Measurements from ENCODE around the gene ANKRD11. TPM values are rescaled to one million over a fixed set of nuclear protein-coding genes. Genes with fewer than 3 reads are reported as not detected.

ANKRD11 gene
- polyA plus RNA-seq, 1 donor from 2014 or later = 32.5 TPM

DNA sequence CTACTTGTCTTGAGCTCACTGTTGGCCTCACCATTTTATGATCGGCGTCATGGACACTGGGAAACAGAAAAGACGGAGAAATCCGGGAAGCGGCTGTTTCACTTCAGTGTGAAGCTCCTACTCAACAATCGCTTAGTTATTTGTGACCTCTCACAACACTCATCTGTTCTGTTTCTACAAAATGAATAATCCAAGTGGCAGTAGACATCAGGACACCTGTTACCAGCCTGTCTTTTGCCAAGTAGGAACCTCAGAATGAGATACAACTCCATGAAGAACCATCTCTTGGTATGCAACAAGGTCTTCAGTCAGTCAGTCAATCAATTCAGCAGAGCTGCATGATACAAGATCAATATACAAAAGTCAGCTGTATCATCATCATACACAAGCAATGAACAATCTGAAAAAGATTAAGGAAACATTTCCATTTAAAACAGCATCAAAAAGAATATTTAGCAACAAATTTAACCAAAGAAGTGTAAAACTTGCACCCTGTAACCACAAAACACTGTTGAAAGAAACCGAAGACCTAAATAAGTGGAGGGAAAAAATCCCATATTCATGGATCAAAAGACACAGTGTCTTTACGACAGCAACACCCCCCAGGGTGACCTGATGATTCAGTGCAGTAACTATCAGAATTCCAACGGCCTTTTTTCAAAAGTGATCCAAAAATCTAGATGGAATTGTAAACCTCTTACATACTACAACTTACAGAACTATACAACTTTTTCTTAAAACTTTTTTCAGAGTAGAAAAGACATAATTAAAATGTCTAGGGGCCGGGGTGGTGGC is 63.4 kb downstream of the ANKRD11 start:
- peaks cover 71% of the 10 kb centered on the region for H3K79me2 ChIP-seq (replicated peaks; ENCODE audit: insufficient read depth, low read length)
- H3K4me3 ChIP-seq (ENCODE audit: low read length) = no peak overlapping the region
- no peak overlapping the region for H3K27ac ChIP-seq (ENCODE audit: low read length)
- no peaks in the 10 kb centered on the region for H3F3A ChIP-seq (ENCODE audit: insufficient read depth, low read length, poor library complexity, severe bottlenecking)
- no peaks in the 10 kb centered on the region for H3K9me2 ChIP-seq (ENCODE audit: insufficient read depth, low read length)
- H4K20me1 ChIP-seq (ENCODE audit: insufficient read depth) = no peaks in the 10 kb centered on the region
- H2AFZ ChIP-seq (ENCODE audit: low read depth, low read length) = no peak overlapping the region
- no peaks in the 10 kb centered on the region for H3K27me3 ChIP-seq (ENCODE audit: insufficient read depth, low read depth, low read length)
- no peak for TF ChIP-seq EZH2 (IDR thresholded peaks at IDR 0.05; ENCODE audit: borderline replicate concordance, insufficient read depth, low read length, poor library complexity, severe bottlenecking)
- TF ChIP-seq, protein P1, sequence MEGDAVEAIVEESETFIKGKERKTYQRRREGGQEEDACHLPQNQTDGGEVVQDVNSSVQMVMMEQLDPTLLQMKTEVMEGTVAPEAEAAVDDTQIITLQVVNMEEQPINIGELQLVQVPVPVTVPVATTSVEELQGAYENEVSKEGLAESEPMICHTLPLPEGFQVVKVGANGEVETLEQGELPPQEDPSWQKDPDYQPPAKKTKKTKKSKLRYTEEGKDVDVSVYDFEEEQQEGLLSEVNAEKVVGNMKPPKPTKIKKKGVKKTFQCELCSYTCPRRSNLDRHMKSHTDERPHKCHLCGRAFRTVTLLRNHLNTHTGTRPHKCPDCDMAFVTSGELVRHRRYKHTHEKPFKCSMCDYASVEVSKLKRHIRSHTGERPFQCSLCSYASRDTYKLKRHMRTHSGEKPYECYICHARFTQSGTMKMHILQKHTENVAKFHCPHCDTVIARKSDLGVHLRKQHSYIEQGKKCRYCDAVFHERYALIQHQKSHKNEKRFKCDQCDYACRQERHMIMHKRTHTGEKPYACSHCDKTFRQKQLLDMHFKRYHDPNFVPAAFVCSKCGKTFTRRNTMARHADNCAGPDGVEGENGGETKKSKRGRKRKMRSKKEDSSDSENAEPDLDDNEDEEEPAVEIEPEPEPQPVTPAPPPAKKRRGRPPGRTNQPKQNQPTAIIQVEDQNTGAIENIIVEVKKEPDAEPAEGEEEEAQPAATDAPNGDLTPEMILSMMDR (IDR thresholded peaks at IDR 0.05; ENCODE audit: poor library complexity, severe bottlenecking) = no peak
- TF ChIP-seq POLR2AphosphoS5 (IDR thresholded peaks at IDR 0.05) = no peak
- no peak for TF ChIP-seq SMC3 (conservative IDR thresholded peaks at IDR 0.05; ENCODE audit: poor library complexity)
- TF ChIP-seq, protein P2, sequence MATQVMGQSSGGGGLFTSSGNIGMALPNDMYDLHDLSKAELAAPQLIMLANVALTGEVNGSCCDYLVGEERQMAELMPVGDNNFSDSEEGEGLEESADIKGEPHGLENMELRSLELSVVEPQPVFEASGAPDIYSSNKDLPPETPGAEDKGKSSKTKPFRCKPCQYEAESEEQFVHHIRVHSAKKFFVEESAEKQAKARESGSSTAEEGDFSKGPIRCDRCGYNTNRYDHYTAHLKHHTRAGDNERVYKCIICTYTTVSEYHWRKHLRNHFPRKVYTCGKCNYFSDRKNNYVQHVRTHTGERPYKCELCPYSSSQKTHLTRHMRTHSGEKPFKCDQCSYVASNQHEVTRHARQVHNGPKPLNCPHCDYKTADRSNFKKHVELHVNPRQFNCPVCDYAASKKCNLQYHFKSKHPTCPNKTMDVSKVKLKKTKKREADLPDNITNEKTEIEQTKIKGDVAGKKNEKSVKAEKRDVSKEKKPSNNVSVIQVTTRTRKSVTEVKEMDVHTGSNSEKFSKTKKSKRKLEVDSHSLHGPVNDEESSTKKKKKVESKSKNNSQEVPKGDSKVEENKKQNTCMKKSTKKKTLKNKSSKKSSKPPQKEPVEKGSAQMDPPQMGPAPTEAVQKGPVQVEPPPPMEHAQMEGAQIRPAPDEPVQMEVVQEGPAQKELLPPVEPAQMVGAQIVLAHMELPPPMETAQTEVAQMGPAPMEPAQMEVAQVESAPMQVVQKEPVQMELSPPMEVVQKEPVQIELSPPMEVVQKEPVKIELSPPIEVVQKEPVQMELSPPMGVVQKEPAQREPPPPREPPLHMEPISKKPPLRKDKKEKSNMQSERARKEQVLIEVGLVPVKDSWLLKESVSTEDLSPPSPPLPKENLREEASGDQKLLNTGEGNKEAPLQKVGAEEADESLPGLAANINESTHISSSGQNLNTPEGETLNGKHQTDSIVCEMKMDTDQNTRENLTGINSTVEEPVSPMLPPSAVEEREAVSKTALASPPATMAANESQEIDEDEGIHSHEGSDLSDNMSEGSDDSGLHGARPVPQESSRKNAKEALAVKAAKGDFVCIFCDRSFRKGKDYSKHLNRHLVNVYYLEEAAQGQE (IDR thresholded peaks at IDR 0.05; ENCODE audit: borderline replicate concordance) = no peak
- no peak for TF ChIP-seq MXI1 (conservative IDR thresholded peaks at IDR 0.05; ENCODE audit: poor library complexity, severe bottlenecking)
- TF ChIP-seq RAD21 (conservative IDR thresholded peaks at IDR 0.05) = no peak
- H3K9me3 ChIP-seq (ENCODE audit: low read length) = no peaks in the 10 kb centered on the region
- H3K4me2 ChIP-seq (ENCODE audit: low read length) = no peak overlapping the region
- H3K9ac ChIP-seq (ENCODE audit: low read length) = no peak overlapping the region
- H3K36me3 ChIP-seq (ENCODE audit: insufficient read depth, low read length) = no peaks in the 10 kb centered on the region

- H3K36me3 ChIP-seq (ENCODE audit: insufficient read depth, low read length) = no peaks in the 10 kb centered on the region
Observed at GRCh38 chr16:89425523-89425922, 64.8 kb downstream of the ANKRD11 start.

More at GRCh38 chr16:89425523-89425922, 64.8 kb downstream of the ANKRD11 start:
- Histone ChIP-seq H2AFZ (ENCODE audit: low read depth, low read length) (no peak overlapping the region), H3K4me3 (ENCODE audit: low read length) (no peak overlapping the region), H4K20me1 (ENCODE audit: insufficient read depth) (no peaks in the 10 kb centered on the region), H3K4me2 (ENCODE audit: low read length) (no peak overlapping the region), H3K9me3 (ENCODE audit: low read length) (no peaks in the 10 kb centered on the region), H3F3A (ENCODE audit: insufficient read depth, low read length, poor library complexity, severe bottlenecking) (no peaks in the 10 kb centered on the region), H3K9ac (ENCODE audit: low read length) (no peak overlapping the region), H3K27me3 (ENCODE audit: insufficient read depth, low read depth, low read length) (no peaks in the 10 kb centered on the region), H3K79me2 (replicated peaks; ENCODE audit: insufficient read depth, low read length) (peaks cover 65% of the 10 kb centered on the region), H3K27ac (ENCODE audit: low read length) (no peak overlapping the region), H3K9me2 (ENCODE audit: insufficient read depth, low read length) (no peaks in the 10 kb centered on the region)
- TF ChIP-seq, protein P2 (IDR thresholded peaks at IDR 0.05; ENCODE audit: borderline replicate concordance) = no peak
- TF ChIP-seq MXI1 (conservative IDR thresholded peaks at IDR 0.05; ENCODE audit: poor library complexity, severe bottlenecking) = no peak
- TF ChIP-seq RAD21 (conservative IDR thresholded peaks at IDR 0.05) = no peak
- no peak for TF ChIP-seq POLR2AphosphoS5 (IDR thresholded peaks at IDR 0.05)
- TF ChIP-seq SMC3 (conservative IDR thresholded peaks at IDR 0.05; ENCODE audit: poor library complexity) = no peak
- TF ChIP-seq, protein P1 (IDR thresholded peaks at IDR 0.05; ENCODE audit: poor library complexity, severe bottlenecking) = no peak
- TF ChIP-seq EZH2 (IDR thresholded peaks at IDR 0.05; ENCODE audit: borderline replicate concordance, insufficient read depth, low read length, poor library complexity, severe bottlenecking) = no peak
- TF ChIP-seq TAF1 (IDR thresholded peaks at IDR 0.05; ENCODE audit: low read depth) = no peak
- no peak for TF ChIP-seq EP300 (conservative IDR thresholded peaks at IDR 0.05; ENCODE audit: poor library complexity, severe bottlenecking)
